GM19467 (cell line): ENCODE data around the gene PTGES2.
"Not testable (repeated sequence)": the region's sequence is repeated elsewhere in the genome, so short reads cannot be mapped to it uniquely, and the experiment has no call there.

Experiments used
- ATAC-seq: cut with Tn5 transposase; IDR thresholded peaks from one replicate; pipeline ENCODE4 v1.9.1; 2021; ENCODE audit warnings: mild to moderate bottlenecking, moderate library complexity; ENCODE audit not compliant: unreplicated experiment

Gene PTGES2

GRCh38 chr9:128120741-128121465 is 6.6 kb downstream of the PTGES2 start:
- no peak for ATAC-seq

GRCh38 chr9:128120061-128120740 is 7.3 kb downstream of the PTGES2 start:
- no peak for ATAC-seq

- ATAC-seq = no peak
Observed at GRCh38 chr9:128118971-128119665, 8.4 kb downstream of the PTGES2 start.

GRCh38 chr9:128118472-128118857 is 9.1 kb downstream of the PTGES2 start:
- ATAC-seq = no peak

- no peak for ATAC-seq
Observed at GRCh38 chr9:128117613-128118471, 9.7 kb downstream of the PTGES2 start.

GRCh38 chr9:128116104-128117083 is 11.1 kb downstream of the PTGES2 start:
- ATAC-seq = no peak

- ATAC-seq = no peak
Observed at GRCh38 chr9:128115187-128116103, 12.1 kb downstream of the PTGES2 start.

GRCh38 chr9:128114326-128115186 is 13.0 kb downstream of the PTGES2 start:
- no peak for ATAC-seq

- ATAC-seq = no peak
Observed at GRCh38 chr9:128113526-128114325, 13.8 kb downstream of the PTGES2 start.

GRCh38 chr9:128111726-128112125 is 15.8 kb downstream of the PTGES2 start:
- ATAC-seq = not testable (repeated sequence)

GRCh38 chr9:128109050-128109709 is 18.3 kb downstream of the PTGES2 start:
- no peak for ATAC-seq

GRCh38 chr9:128108269-128109049 is 19.1 kb downstream of the PTGES2 start:
- ATAC-seq = no peak

- ATAC-seq = no peak
Observed at GRCh38 chr9:128107468-128108268, 19.9 kb downstream of the PTGES2 start.

- ATAC-seq = no peak
Observed at GRCh38 chr9:128106940-128107467, 20.5 kb downstream of the PTGES2 start.
